Tibial nerve (tissue), 4 donors: Measurements from ENCODE around the gene MAN1B1. TPM values are rescaled to one million over a fixed set of nuclear protein-coding genes. Genes with fewer than 3 reads are reported as not detected.

Experiments used
- DNase-seq, 2 donors: peaks; one replicate each; pipeline ENCODE4 v3.0.0-alpha.2; 2019; ENCODE audit warnings: low spot score in 2 of 2
- H3K27ac ChIP-seq, 4 donors: fragments of 200-600 bp; sonication (generic) in 3 of 4; one replicate each; pipeline ENCODE4 v1.5.1; 2017 to 2019; ENCODE audit warnings: mild to moderate bottlenecking in 1 of 4
- H3K27me3 ChIP-seq, 2 donors: fragments of 200-600 bp; sonication (generic) in 1 of 2; one replicate each; pipeline versions ENCODE4 v1.5.1 to v1.6.0; 2017 to 2019
- H3K36me3 ChIP-seq, 3 donors: fragments of 200-600 bp; sonication (generic); one replicate each; pipeline ENCODE4 v1.5.1; 2018 to 2019
- H3K4me1 ChIP-seq, 4 donors: fragments of 200-600 bp; sonication (generic) in 3 of 4; one replicate each; pipeline ENCODE4 v1.5.1; 2017 to 2019
- H3K4me3 ChIP-seq, 4 donors: fragments of 200-600 bp; sonication (generic) in 3 of 4; one replicate each; pipeline ENCODE4 v1.5.1; 2017 to 2019; ENCODE audit warnings: mild to moderate bottlenecking in 1 of 4, moderate library complexity in 1 of 4
- H3K9me3 ChIP-seq, 4 donors: fragments of 200-600 bp; sonication (generic) in 3 of 4; one replicate each; pipeline ENCODE4 v1.5.1; 2017 to 2019
- EP300 ChIP-seq, 2 donors: sonication (generic); formaldehyde crosslinking; IDR thresholded peaks; one replicate each; pipeline ENCODE4 v1.6.1; 2017; ENCODE audit warnings: antibody characterized with exemption in 2 of 2, mild to moderate bottlenecking in 1 of 2
- POLR2A ChIP-seq, 2 donors: fragments of 450-650 bp; IDR thresholded peaks; one replicate each; pipeline ENCODE4 v1.6.1; 2017; ENCODE audit warnings: antibody characterized with exemption in 2 of 2, mild to moderate bottlenecking in 2 of 2, moderate library complexity in 2 of 2
- WGBS, 2 donors: methylation state at CpG; one replicate each; pipeline ENCODE4 v1.1.5; 2018; 5-methylcytosine and 5-hydroxymethylcytosine counted together
- total RNA-seq, 4 donors: library from RNA; depleted of rRNA; stranded (reverse); fragments of >200 nt; gene quantifications; one replicate each; pipeline ENCODE4 v1.1.0, GENCODE V29; 2016
- TF ChIP-seq, protein P1 (sequence below), 5 experiments: fragments of 200-600 bp in 3 of 5; fragments of 450-650 bp in 2 of 5; sonication (generic) in 3 of 5; IDR thresholded peaks; one replicate each; pipeline ENCODE4 v1.5.1; 2016 to 2019; ENCODE audit warnings: antibody characterized with exemption in 5 of 5, mild to moderate bottlenecking in 3 of 5, moderate library complexity in 2 of 5

The MAN1B1 gene
- total RNA-seq, 4 donors from 2014 or later, result 47.3 to 58.1 (median 52.1) TPM

DNA sequence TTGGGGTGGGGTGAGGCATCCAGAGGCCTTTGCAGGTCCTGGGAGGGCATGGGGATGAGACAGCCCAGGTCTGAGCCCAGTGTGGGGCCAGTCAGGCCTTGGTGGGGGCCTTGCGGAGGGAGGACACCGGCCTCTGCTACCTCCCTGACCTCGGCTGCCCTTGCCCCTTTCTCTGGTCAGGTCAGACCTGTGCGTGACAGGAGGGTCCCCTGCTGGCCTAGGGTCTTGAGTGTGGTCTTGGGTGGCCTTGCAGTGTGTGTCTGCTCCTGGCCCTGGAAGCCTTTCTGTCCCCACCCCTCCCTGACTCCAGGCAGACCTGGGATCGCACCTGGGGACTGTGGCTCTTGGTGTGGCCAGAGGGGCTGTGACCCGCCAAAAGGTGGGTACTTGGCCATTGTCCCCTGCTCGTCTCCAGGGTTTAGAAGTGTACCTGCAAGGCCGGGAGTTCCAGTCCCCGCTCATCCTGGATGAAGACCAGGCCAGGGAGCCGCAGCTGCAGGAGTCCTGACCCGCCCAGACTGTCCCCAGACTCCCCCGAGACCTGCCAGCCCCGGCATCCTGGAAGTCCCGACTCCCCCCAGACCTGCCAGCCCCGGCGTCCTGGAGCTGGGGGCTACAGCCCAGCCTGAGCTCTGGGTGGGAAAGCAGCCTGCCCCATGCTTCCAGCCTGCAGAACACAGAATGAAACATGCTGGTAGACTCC is 4.4 kb upstream of the MAN1B1 start:
- TF ChIP-seq, protein P1, sequence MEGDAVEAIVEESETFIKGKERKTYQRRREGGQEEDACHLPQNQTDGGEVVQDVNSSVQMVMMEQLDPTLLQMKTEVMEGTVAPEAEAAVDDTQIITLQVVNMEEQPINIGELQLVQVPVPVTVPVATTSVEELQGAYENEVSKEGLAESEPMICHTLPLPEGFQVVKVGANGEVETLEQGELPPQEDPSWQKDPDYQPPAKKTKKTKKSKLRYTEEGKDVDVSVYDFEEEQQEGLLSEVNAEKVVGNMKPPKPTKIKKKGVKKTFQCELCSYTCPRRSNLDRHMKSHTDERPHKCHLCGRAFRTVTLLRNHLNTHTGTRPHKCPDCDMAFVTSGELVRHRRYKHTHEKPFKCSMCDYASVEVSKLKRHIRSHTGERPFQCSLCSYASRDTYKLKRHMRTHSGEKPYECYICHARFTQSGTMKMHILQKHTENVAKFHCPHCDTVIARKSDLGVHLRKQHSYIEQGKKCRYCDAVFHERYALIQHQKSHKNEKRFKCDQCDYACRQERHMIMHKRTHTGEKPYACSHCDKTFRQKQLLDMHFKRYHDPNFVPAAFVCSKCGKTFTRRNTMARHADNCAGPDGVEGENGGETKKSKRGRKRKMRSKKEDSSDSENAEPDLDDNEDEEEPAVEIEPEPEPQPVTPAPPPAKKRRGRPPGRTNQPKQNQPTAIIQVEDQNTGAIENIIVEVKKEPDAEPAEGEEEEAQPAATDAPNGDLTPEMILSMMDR (IDR thresholded peaks at IDR 0.05), result no peak
- TF ChIP-seq POLR2A (IDR thresholded peaks at IDR 0.05), result no peak
- Histone ChIP-seq H3K27me3 (peaks cover 0 to 4% of the 10 kb centered on the region in 2 donors), H3K4me3 (no peak overlapping the region), H3K9me3 (no peaks in the 10 kb centered on the region), H3K36me3 (peaks cover 0 to 56% (median 24%) of the 10 kb centered on the region in 3 donors), H3K27ac (peak overlapping the region in 1 of 4 donors; percentile 50), H3K4me1 (peaks cover 0 to 38% (median 26%) of the 10 kb centered on the region in 4 donors)
- no peak for DNase-seq
- 84 to 94% methylated on average over 9 to 13 of the region's 16 CpGs for WGBS, 2 donors

DNA sequence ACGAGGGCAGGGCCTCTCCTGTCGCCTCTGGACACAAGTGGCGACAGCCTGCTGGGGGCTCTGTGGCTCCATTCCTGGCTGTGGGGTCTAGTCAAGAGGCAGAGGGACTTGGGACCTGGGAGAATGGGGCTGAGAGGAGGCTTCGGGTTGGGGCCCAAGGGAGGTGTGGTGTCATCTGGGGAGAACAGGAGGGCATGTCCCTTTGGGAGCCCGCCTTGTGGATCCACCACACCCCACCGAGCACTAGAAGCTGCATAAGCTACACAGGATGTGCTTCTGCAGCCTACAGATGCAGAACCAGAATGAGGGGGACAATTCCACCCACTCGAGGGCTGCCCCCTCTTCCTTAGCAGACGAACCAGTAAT is 3.9 kb upstream of the MAN1B1 start:
- H3K27me3 ChIP-seq, result peaks cover 0 to 4% of the 10 kb centered on the region in 2 donors
- H3K36me3 ChIP-seq, result peaks cover 0 to 56% (median 24%) of the 10 kb centered on the region in 3 donors
- no peaks in the 10 kb centered on the region for H3K9me3 ChIP-seq
- no peak for DNase-seq
- 65 to 71% methylated on average over 8 of the region's 8 CpGs for WGBS, 2 donors
- H3K27ac ChIP-seq, result peak overlapping the region in 2 of 4 donors; percentile 50 to 84
- H3K4me1 ChIP-seq, result peaks cover 0 to 40% (median 30%) of the 10 kb centered on the region in 4 donors
- TF ChIP-seq POLR2A (IDR thresholded peaks at IDR 0.05), result no peak
- TF ChIP-seq, protein P1 (IDR thresholded peaks at IDR 0.05), result no peak
- TF ChIP-seq EP300 (IDR thresholded peaks at IDR 0.05), result no peak
- H3K4me3 ChIP-seq, result no peak overlapping the region

DNA sequence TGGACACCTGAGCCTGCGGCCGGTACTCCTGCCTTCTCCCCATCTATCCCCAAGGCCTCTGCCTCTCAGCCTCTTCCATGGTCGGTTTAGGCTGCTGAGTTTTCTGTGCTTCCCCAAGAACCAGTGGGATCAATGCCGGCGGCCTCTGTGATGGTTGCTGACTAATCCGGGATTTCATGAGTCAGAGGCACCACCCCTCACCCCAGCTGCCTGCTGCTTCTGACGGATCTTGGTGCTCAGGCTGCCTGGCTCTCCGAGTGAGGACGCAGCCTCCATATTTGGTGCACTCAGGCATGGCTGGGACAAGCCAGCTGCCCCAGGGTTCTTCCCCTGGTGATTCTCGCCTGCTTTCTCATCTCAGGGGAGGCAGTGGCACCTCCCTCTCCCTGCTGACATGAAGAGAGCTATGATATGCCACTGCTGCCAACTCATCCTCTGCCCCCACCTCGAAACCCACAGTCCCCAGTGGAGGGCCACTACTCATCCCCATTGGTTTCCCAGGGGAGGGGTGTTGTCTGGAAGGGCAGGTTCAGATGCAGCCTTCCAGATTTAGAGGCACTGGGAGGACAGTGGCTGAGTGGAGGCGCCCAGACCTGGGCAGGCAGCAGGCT is 3.3 kb upstream of the MAN1B1 start:
- Histone ChIP-seq H3K36me3 (peaks cover 0 to 54% (median 24%) of the 10 kb centered on the region in 3 donors), H3K9me3 (no peaks in the 10 kb centered on the region), H3K27ac (peak overlapping the region in 2 of 4 donors; percentile 50 to 84), H3K4me3 (no peak overlapping the region), H3K27me3 (peaks cover 0 to 4% of the 10 kb centered on the region in 2 donors), H3K4me1 (peaks cover 0 to 40% (median 25%) of the 10 kb centered on the region in 4 donors)
- no peak for TF ChIP-seq POLR2A (IDR thresholded peaks at IDR 0.05)
- TF ChIP-seq, protein P1 (IDR thresholded peaks at IDR 0.05), result no peak
- TF ChIP-seq EP300 (IDR thresholded peaks at IDR 0.05), result peak in 1 of 2 donors; percentile 13
- 49 to 63% methylated on average over 11 to 12 of the region's 12 CpGs for WGBS, 2 donors
- peak in 1 of 2 donors; percentile 59 for DNase-seq

DNA sequence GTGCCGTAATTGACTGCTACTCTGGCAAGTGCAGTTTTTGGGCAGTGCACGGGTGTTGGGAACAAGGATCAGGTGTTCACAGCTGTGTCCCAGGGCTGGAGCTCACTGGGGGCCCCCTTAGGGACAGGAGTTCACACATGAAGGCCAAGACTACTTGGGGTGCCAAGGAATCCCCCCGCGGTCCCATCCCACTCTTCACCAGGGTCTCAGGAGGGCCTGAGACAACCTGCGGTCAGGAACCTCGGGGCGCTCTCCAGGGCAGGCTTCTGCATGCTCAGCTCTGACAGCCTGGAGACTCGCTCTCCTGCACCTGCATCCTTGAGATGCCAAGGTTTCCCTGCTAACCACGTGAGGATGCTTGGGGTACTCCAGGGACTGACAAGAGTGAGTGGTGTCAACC is 2.3 kb upstream of the MAN1B1 start:
- 77 to 82% methylated on average over 8 to 9 of the region's 9 CpGs for WGBS, 2 donors
- H3K36me3 ChIP-seq, result peaks cover 0 to 54% (median 16%) of the 10 kb centered on the region in 3 donors
- TF ChIP-seq EP300 (IDR thresholded peaks at IDR 0.05) (no peak), POLR2A (IDR thresholded peaks at IDR 0.05) (no peak)
- TF ChIP-seq, protein P1 (IDR thresholded peaks at IDR 0.05), result no peak
- peaks cover 0 to 38% (median 18%) of the 10 kb centered on the region in 4 donors for H3K4me1 ChIP-seq
- peak overlapping the region in 2 of 4 donors; percentile 50 to 84 for H3K27ac ChIP-seq
- no peak for DNase-seq
- peaks cover 0 to 1% of the 10 kb centered on the region in 2 donors for H3K27me3 ChIP-seq
- H3K9me3 ChIP-seq, result no peaks in the 10 kb centered on the region
- no peak overlapping the region for H3K4me3 ChIP-seq
